HFF-Myc (cell line): ENCODE data around the gene PHPT1.
"Not testable (repeated sequence)": the region's sequence is repeated elsewhere in the genome, so short reads cannot be mapped to it uniquely, and the experiment has no call there.

Source experiments
- DNase-seq: peaks from one replicate; pipeline ENCODE4 v3.0.0-alpha.2; 2011; ENCODE audit warnings: low read depth; ENCODE audit errors: extremely low read depth
- H3K4me3 ChIP-seq: replicated peaks from 2 replicates; pipeline ENCODE4 v1.5.1; 2011; ENCODE audit warnings: low read depth, mild to moderate bottlenecking, control low read depth, low read length
- CTCF ChIP-seq: IDR thresholded peaks from 2 replicates; pipeline ENCODE4 v1.5.1; 2012; ENCODE audit warnings: mild to moderate bottlenecking, low read depth, low read length, control low read depth; ENCODE audit errors: missing control alignments

PHPT1 gene

GRCh38 chr9:136867480-136867879 lies 18.3 kb downstream of the PHPT1 start:
- TF ChIP-seq CTCF, result no peak
- H3K4me3 ChIP-seq, result no peak overlapping the region
- DNase-seq, result no peak

- TF ChIP-seq CTCF, result no peak
- DNase-seq, result no peak
These were observed 18.7 kb downstream of the PHPT1 start for GRCh38 chr9:136867917-136868316.

GRCh38 chr9:136868644-136869043 lies 19.4 kb downstream of the PHPT1 start:
- no peak for DNase-seq
- TF ChIP-seq CTCF, result no peak
- H3K4me3 ChIP-seq, result no peak overlapping the region

More at GRCh38 chr9:136867917-136868316, 18.7 kb downstream of the PHPT1 start:
- H3K4me3 ChIP-seq, result no peak overlapping the region

GRCh38 chr9:136869611-136870010 lies 20.4 kb downstream of the PHPT1 start:
- DNase-seq, H3K4me3 ChIP-seq: not testable (repeated sequence)

- no peak overlapping the region for H3K4me3 ChIP-seq
- TF ChIP-seq CTCF, result no peak
- no peak for DNase-seq
These were observed 25.9 kb downstream of the PHPT1 start for GRCh38 chr9:136875155-136875554.

GRCh38 chr9:136876476-136876875 lies 27.3 kb downstream of the PHPT1 start:
- no peak for TF ChIP-seq CTCF
- H3K4me3 ChIP-seq, result no peak overlapping the region

GRCh38 chr9:136880651-136881050 lies 31.4 kb downstream of the PHPT1 start:
- no peak for DNase-seq
- no peak overlapping the region for H3K4me3 ChIP-seq
- TF ChIP-seq CTCF, result no peak

More at GRCh38 chr9:136876476-136876875, 27.3 kb downstream of the PHPT1 start:
- no peak for DNase-seq
